ENCODE results near the gene BMP6. TPM values are rescaled to one million over a fixed set of nuclear protein-coding genes. Genes with fewer than 3 reads are reported as not detected.

The BMP6 gene
- total RNA-seq, 2 donors from 2014 or later, result 0.62 to 2.1 TPM

DNA sequence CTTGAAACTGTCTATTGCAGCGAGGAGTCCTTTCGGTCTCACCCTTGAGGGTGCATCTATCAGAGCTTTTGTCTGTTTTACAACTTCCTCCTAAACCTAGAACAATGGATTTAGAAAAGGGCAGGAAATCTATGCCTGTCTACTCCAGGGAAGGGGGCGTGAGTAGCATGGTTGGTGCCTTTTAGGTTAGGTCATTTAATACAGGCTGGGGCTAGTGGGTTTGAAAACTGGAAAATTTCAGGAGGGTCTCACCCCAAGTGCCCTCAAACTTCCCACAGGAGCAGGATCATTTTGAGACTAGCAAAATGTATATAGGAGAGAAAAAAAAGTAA lies 33.5 kb upstream of the BMP6 start:
- Histone ChIP-seq H3K27me3 (no peaks in the 10 kb centered on the region), H3K9ac (ENCODE audit: low read depth in 2 of 2, low read length in 2 of 2) (no peak overlapping the region), H3K27ac (no peak overlapping the region), H3K4me3 (no peak overlapping the region), H3K4me1 (no peaks in the 10 kb centered on the region), H3K9me3 (no peaks in the 10 kb centered on the region), H3K36me3 (no peaks in the 10 kb centered on the region)
- no peak for DNase-seq
- TF ChIP-seq, protein P1, sequence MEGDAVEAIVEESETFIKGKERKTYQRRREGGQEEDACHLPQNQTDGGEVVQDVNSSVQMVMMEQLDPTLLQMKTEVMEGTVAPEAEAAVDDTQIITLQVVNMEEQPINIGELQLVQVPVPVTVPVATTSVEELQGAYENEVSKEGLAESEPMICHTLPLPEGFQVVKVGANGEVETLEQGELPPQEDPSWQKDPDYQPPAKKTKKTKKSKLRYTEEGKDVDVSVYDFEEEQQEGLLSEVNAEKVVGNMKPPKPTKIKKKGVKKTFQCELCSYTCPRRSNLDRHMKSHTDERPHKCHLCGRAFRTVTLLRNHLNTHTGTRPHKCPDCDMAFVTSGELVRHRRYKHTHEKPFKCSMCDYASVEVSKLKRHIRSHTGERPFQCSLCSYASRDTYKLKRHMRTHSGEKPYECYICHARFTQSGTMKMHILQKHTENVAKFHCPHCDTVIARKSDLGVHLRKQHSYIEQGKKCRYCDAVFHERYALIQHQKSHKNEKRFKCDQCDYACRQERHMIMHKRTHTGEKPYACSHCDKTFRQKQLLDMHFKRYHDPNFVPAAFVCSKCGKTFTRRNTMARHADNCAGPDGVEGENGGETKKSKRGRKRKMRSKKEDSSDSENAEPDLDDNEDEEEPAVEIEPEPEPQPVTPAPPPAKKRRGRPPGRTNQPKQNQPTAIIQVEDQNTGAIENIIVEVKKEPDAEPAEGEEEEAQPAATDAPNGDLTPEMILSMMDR (IDR thresholded peaks at IDR 0.05), result no peak
- intact Hi-C loops (cut with DNase I), result no loop called here

DNA sequence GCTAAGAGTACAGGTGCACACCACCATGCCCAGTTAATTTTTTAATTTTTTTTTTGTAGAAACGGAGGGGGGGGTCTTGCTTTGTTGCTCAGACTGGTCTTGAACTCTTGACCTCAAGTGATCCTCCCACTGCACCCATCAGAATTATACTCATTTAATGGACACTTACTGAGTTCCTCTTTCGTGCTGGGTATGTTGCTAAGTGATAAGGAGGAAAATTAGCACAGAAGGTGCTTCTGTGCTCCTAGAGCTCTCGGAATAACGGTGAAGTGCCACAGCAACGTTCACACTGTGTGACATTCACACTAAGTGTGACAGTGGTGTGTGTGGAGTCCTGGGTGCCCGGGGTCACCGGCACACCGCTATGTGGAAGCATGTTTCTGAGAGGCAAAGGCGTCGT lies 32.1 kb upstream of the BMP6 start:
- Histone ChIP-seq H3K27ac (no peak overlapping the region), H3K9ac (ENCODE audit: low read depth in 2 of 2, low read length in 2 of 2) (no peak overlapping the region), H3K4me3 (no peak overlapping the region), H3K36me3 (no peaks in the 10 kb centered on the region), H3K27me3 (no peaks in the 10 kb centered on the region), H3K9me3 (no peaks in the 10 kb centered on the region), H3K4me1 (no peaks in the 10 kb centered on the region)
- intact Hi-C loops (cut with DNase I), result no loop called here
- no peak for DNase-seq
- TF ChIP-seq, protein P1 (IDR thresholded peaks at IDR 0.05), result no peak

DNA sequence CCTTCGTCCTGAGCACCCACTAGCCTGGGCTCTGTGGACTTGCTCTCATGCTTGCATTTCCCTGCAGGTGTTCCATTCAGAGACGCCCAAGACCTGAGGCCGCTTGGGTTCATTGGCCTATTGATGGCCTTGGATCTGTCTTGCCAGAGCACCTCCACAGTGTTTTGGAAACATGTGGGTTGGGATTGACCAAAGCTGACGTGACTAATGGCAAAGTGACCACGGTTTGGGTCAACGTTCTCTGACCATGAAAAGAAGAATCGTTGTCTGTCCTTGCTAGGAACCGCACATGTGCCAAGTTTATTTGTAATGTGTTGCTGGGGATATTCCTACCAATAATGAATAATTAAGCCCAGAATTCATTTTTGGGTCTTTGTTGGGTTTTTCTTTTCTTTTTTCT lies 29.8 kb upstream of the BMP6 start:
- Histone ChIP-seq H3K9me3 (no peaks in the 10 kb centered on the region), H3K27ac (no peak overlapping the region), H3K36me3 (no peaks in the 10 kb centered on the region), H3K4me1 (no peaks in the 10 kb centered on the region), H3K4me3 (no peak overlapping the region), H3K27me3 (no peaks in the 10 kb centered on the region), H3K9ac (ENCODE audit: low read depth in 2 of 2, low read length in 2 of 2) (no peak overlapping the region)
- DNase-seq, result no peak
- TF ChIP-seq, protein P1 (IDR thresholded peaks at IDR 0.05), result no peak
- intact Hi-C loops (cut with DNase I), result no loop called here

DNA sequence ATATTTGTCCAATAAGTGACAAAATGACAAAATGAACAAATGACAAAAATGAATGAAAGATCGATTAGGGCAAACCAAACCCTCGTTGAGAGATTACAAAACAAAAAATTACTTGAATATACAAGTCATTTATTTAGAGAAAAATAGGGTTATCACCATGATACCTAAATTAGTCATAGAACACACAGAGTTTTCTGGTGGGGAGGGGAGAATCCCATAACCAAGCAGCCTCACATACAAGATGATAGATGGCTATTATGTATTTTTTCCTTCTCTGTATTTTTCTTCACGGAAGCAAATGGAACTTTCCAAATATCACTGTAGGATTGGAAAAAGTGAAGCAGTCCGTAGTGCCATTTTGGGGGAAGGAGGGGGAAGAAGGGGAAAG lies 28.5 kb upstream of the BMP6 start:
- no peak overlapping the region for H3K27ac ChIP-seq
- TF ChIP-seq, protein P1 (IDR thresholded peaks at IDR 0.05), result no peak
- H3K27me3 ChIP-seq, result no peaks in the 10 kb centered on the region
- H3K4me1 ChIP-seq, result no peaks in the 10 kb centered on the region
- intact Hi-C loops (cut with DNase I), result no loop called here
- H3K4me3 ChIP-seq, result no peak overlapping the region
- no peak for DNase-seq
- H3K36me3 ChIP-seq, result no peaks in the 10 kb centered on the region
- H3K9me3 ChIP-seq, result no peaks in the 10 kb centered on the region
- no peak overlapping the region for H3K9ac ChIP-seq (ENCODE audit: low read depth in 2 of 2, low read length in 2 of 2)

DNA sequence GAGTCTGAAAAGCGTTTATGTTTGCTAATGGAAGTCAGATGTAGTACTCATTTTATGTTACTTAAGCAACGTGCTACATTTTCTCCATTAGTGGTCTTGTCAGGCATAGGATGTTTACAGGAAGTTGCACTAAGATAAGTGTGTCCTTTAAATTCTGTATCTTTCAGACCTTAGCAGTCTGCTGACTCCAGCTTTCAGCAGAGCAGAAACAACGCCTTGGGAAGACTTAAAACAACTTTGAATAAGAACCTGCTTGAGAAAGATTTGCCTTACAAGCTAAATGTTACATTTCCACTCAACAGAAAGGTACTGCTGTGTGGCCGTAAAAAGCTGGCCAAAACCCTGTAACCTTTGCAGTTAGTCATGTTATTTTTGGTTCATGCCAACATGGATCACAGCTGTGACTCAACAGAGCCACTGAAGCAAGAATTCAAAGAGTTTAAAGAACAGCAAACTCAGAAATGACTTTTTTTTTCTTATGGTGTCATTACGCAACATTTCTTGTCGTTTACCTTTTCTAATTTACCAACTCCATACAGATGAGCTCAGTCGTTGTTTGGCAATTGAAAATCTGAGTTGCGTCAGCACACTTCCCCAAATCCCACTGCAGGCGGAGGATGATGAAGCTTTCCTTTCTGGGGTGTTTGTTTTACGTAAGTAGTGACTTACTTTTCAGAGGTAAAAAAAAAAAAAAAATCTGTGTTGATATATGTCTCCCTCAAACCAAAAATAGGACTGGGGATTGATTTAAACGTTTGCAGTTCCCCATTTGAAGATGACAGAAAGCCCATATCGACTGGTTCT lies 27.9 kb upstream of the BMP6 start:
- intact Hi-C loops (cut with DNase I), result no loop called here
- H3K4me3 ChIP-seq, result no peak overlapping the region
- no peak overlapping the region for H3K9ac ChIP-seq (ENCODE audit: low read depth in 2 of 2, low read length in 2 of 2)
- no peaks in the 10 kb centered on the region for H3K27me3 ChIP-seq
- no peak overlapping the region for H3K27ac ChIP-seq
- no peaks in the 10 kb centered on the region for H3K4me1 ChIP-seq
- TF ChIP-seq, protein P1 (IDR thresholded peaks at IDR 0.05), result no peak
- no peak for DNase-seq
- no peaks in the 10 kb centered on the region for H3K36me3 ChIP-seq
- H3K9me3 ChIP-seq, result no peaks in the 10 kb centered on the region
